ENCODE results near the gene MAMDC4. TPM values are rescaled to one million over a fixed set of nuclear protein-coding genes. Genes with fewer than 3 reads are reported as not detected.

The MAMDC4 gene
- polyA plus RNA-seq, 1 donor (not counting 4 experiments of a cell fraction or from before 2014, with no cell fraction given), result 0.49 TPM

- FAIRE-seq, result no peak
- TF ChIP-seq EZH2 (IDR thresholded peaks at IDR 0.05; ENCODE audit: low read length) (no peak), CTCF (optimal IDR thresholded peaks at IDR 0.05 in 1 of 3, IDR thresholded peaks at IDR 0.05 in 1 of 3, conservative IDR thresholded peaks at IDR 0.05 in 1 of 3; ENCODE audit: extremely low read depth in 1 of 3, insufficient read depth in 2 of 3, low read length in 3 of 3) (no peak)
- Histone ChIP-seq H3K36me3 (ENCODE audit: control insufficient read depth in 2 of 2, extremely low read depth in 1 of 2, insufficient read depth in 2 of 2, low read length in 2 of 2) (no peaks in the 10 kb centered on the region), H3K9ac (ENCODE audit: control insufficient read depth, extremely low read depth, insufficient read depth, low read length) (no peak overlapping the region), H3K4me2 (ENCODE audit: control insufficient read depth, extremely low read depth, insufficient read depth, low read depth, low read length) (no peak overlapping the region), H3K9me3 (ENCODE audit: control insufficient read depth, low read depth, low read length) (no peaks in the 10 kb centered on the region), H3K9me1 (ENCODE audit: control insufficient read depth, extremely low read depth, insufficient read depth, low read length) (no peaks in the 10 kb centered on the region), H4K20me1 (ENCODE audit: control insufficient read depth, extremely low read depth, insufficient read depth, low read length) (no peaks in the 10 kb centered on the region), H3K27ac (ENCODE audit: control insufficient read depth, insufficient read depth, low read length) (no peak overlapping the region), H3K79me2 (ENCODE audit: control insufficient read depth, insufficient read depth, low read length) (peaks cover 9% of the 10 kb centered on the region), H3K4me1 (ENCODE audit: control insufficient read depth, extremely low read depth, insufficient read depth, low read length) (peaks cover 26% of the 10 kb centered on the region), H3K4me3 (ENCODE audit: control insufficient read depth in 2 of 3, extremely low read depth in 1 of 3, insufficient read depth in 2 of 3, low read depth in 1 of 3, low read length in 3 of 3) (no peak overlapping the region), H2AFZ (ENCODE audit: control insufficient read depth, low read length) (no peak overlapping the region), H3K27me3 (ENCODE audit: control insufficient read depth, extremely low read depth, insufficient read depth, low read length) (peaks cover 10% of the 10 kb centered on the region)
- dilution Hi-C loops (cut with MboI; ENCODE audit: extremely low pct_ligation_motif_present, low sequenced_read_pairs), result loop anchor here (25.0 kb wide), 1 partner anchor 133 kb away; the partner anchor contains the start of genes C8G and FBXW5
- no peak for DNase-seq (ENCODE audit: low read depth, low spot score)
These were observed 48.3 kb upstream of the MAMDC4 start for GRCh38 chr9:136803551-136804508.

- Histone ChIP-seq H3K4me2 (ENCODE audit: control insufficient read depth, extremely low read depth, insufficient read depth, low read depth, low read length) (no peak overlapping the region), H3K9me3 (ENCODE audit: control insufficient read depth, low read depth, low read length) (no peaks in the 10 kb centered on the region), H3K4me1 (ENCODE audit: control insufficient read depth, extremely low read depth, insufficient read depth, low read length) (peaks cover 22% of the 10 kb centered on the region), H3K27me3 (ENCODE audit: control insufficient read depth, extremely low read depth, insufficient read depth, low read length) (peaks cover 2% of the 10 kb centered on the region), H3K4me3 (ENCODE audit: control insufficient read depth in 2 of 3, extremely low read depth in 1 of 3, insufficient read depth in 2 of 3, low read depth in 1 of 3, low read length in 3 of 3) (no peak overlapping the region), H3K9ac (ENCODE audit: control insufficient read depth, extremely low read depth, insufficient read depth, low read length) (no peak overlapping the region), H2AFZ (ENCODE audit: control insufficient read depth, low read length) (no peak overlapping the region), H3K27ac (ENCODE audit: control insufficient read depth, insufficient read depth, low read length) (no peak overlapping the region), H3K36me3 (ENCODE audit: control insufficient read depth in 2 of 2, extremely low read depth in 1 of 2, insufficient read depth in 2 of 2, low read length in 2 of 2) (no peaks in the 10 kb centered on the region), H3K9me1 (ENCODE audit: control insufficient read depth, extremely low read depth, insufficient read depth, low read length) (no peaks in the 10 kb centered on the region), H4K20me1 (ENCODE audit: control insufficient read depth, extremely low read depth, insufficient read depth, low read length) (no peaks in the 10 kb centered on the region), H3K79me2 (ENCODE audit: control insufficient read depth, insufficient read depth, low read length) (peaks cover 17% of the 10 kb centered on the region)
- FAIRE-seq (no peak), DNase-seq (ENCODE audit: low read depth, low spot score) (no peak)
- TF ChIP-seq CTCF (optimal IDR thresholded peaks at IDR 0.05 in 1 of 3, IDR thresholded peaks at IDR 0.05 in 1 of 3, conservative IDR thresholded peaks at IDR 0.05 in 1 of 3; ENCODE audit: extremely low read depth in 1 of 3, insufficient read depth in 2 of 3, low read length in 3 of 3) (no peak), EZH2 (IDR thresholded peaks at IDR 0.05; ENCODE audit: low read length) (no peak)
- dilution Hi-C loops (cut with MboI; ENCODE audit: extremely low pct_ligation_motif_present, low sequenced_read_pairs), result loop anchor here (25.0 kb wide), 1 partner anchor 133 kb away; the partner anchor contains the start of genes C8G and FBXW5
These were observed 47.5 kb upstream of the MAMDC4 start for GRCh38 chr9:136804509-136805206.

Measured in keratinocyte (primary cell).